ENCODE results near the gene EML4. TPM values are rescaled to one million over a fixed set of nuclear protein-coding genes. Genes with fewer than 3 reads are reported as not detected.

The EML4 gene
- total and polyA plus RNA-seq, 9 of the 15 experiments (the other 6 are each of a cell fraction or from before 2014, with no cell fraction given) = 14.7 to 48.3 (median 36.5) TPM

DNA sequence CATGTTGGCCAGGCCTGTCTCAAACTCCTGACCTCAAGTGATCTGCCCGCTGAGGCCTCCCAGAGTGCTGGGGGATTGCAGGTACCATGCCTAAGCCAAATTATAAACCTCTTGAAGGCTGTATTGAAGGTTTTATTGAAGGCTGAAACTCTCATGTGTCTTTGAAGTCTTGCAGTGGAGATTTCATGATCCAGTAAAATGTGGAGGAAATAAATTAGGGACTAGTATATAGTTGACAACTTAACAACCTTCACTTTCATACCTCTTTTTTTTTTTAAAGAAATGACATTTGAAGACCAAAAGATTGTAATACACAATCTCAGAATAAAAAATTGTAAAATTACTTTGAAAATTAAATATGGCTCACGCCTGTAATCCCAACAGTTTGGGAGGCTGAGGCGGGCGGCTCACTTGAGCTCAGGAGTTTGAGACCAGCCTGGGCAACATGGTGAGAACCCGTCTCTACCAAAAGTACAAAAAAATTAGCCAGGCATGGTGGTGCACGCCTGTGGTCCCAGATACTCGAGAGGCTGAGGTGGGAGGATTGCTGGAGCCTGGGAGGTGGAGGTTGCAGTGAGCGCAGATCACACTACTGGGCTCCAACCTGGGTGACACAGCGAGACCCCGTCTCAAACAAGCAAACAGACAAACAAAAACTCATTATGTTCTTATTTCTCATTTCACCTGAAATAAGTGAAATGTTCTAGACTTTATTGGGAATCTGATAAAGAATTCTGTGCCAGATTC is 8.0 kb downstream of the EML4 start:
- no peak overlapping the region for H3K9ac ChIP-seq (ENCODE audit: insufficient read depth in 1 of 2, low read depth in 2 of 2, low read length in 2 of 2)
- POLR2A ChIA-PET = no interaction called here
- CTCF ChIA-PET (ENCODE audit: low intra/inter-chr PET ratio) = no interaction called here
- H4K20me1 ChIP-seq (replicated peaks; ENCODE audit: control insufficient read depth, insufficient read depth, low read length) = no peaks in the 10 kb centered on the region
- no peaks in the 10 kb centered on the region for H3K4me1 ChIP-seq (replicated peaks in 1 of 2; ENCODE audit: control insufficient read depth in 2 of 2, insufficient read depth in 2 of 2, low read length in 2 of 2)
- no peaks in the 10 kb centered on the region for H3K27me3 ChIP-seq (ENCODE audit: control insufficient read depth in 2 of 2, insufficient read depth in 2 of 2, low read length in 2 of 2)
- H3K36me3 ChIP-seq (ENCODE audit: control insufficient read depth, insufficient read depth, low read length) = peaks cover 3% of the 10 kb centered on the region; the same call in 1 of the 3 replicates
- H3K4me3 ChIP-seq = no peak overlapping the region
- H3K9me3 ChIP-seq (replicated peaks; ENCODE audit: control insufficient read depth, insufficient read depth, low read depth, low read length) = no peaks in the 10 kb centered on the region
- BruUV-seq (replicated peaks) = no TSS peak
- no peak overlapping the region for H3K27ac ChIP-seq (ENCODE audit: extremely low read depth, low read depth, low read length)
- H3K9me1 ChIP-seq (ENCODE audit: control insufficient read depth, insufficient read depth, low read length) = no peaks in the 10 kb centered on the region
- TF ChIP-seq, protein P1, sequence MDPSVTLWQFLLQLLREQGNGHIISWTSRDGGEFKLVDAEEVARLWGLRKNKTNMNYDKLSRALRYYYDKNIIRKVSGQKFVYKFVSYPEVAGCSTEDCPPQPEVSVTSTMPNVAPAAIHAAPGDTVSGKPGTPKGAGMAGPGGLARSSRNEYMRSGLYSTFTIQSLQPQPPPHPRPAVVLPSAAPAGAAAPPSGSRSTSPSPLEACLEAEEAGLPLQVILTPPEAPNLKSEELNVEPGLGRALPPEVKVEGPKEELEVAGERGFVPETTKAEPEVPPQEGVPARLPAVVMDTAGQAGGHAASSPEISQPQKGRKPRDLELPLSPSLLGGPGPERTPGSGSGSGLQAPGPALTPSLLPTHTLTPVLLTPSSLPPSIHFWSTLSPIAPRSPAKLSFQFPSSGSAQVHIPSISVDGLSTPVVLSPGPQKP (CRISPR knock-in tag; IDR thresholded peaks at IDR 0.05) = no peak
- TF ChIP-seq, protein P2, sequence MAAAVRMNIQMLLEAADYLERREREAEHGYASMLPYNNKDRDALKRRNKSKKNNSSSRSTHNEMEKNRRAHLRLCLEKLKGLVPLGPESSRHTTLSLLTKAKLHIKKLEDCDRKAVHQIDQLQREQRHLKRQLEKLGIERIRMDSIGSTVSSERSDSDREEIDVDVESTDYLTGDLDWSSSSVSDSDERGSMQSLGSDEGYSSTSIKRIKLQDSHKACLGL (CRISPR knock-in tag; IDR thresholded peaks at IDR 0.05; ENCODE audit: borderline replicate concordance, poor library complexity, severe bottlenecking) = no peak
- TF ChIP-seq, protein P3, sequence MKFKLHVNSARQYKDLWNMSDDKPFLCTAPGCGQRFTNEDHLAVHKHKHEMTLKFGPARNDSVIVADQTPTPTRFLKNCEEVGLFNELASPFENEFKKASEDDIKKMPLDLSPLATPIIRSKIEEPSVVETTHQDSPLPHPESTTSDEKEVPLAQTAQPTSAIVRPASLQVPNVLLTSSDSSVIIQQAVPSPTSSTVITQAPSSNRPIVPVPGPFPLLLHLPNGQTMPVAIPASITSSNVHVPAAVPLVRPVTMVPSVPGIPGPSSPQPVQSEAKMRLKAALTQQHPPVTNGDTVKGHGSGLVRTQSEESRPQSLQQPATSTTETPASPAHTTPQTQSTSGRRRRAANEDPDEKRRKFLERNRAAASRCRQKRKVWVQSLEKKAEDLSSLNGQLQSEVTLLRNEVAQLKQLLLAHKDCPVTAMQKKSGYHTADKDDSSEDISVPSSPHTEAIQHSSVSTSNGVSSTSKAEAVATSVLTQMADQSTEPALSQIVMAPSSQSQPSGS (CRISPR knock-in tag; IDR thresholded peaks at IDR 0.05) = no peak
- no peak for TF ChIP-seq ZNF586 (CRISPR knock-in tag; conservative IDR thresholded peaks at IDR 0.05)
- TF ChIP-seq ZNF57 (CRISPR knock-in tag; IDR thresholded peaks at IDR 0.05) = no peak
- no peak for TF ChIP-seq MEF2A (IDR thresholded peaks at IDR 0.05; ENCODE audit: control insufficient read depth, low read depth, low read length)
- no peak for TF ChIP-seq ZNF830 (CRISPR knock-in tag; IDR thresholded peaks at IDR 0.05)
- no peak for TF ChIP-seq RBM15 (IDR thresholded peaks at IDR 0.05; ENCODE audit: insufficient read depth, low read length)
- H2AFZ ChIP-seq (ENCODE audit: low read depth, low read length) = no peak overlapping the region
- in situ Hi-C loops (cut with MboI) = no loop called here
- FAIRE-seq (no peak), DNase-seq (ENCODE audit: extremely low read depth in 1 of 4, low spot score in 3 of 4) (no peak), ATAC-seq (no peak)
- peaks cover 34% of the 10 kb centered on the region for H3K79me2 ChIP-seq (ENCODE audit: control insufficient read depth, insufficient read depth, low read length)
- intact Hi-C loops (cut with micrococcal nuclease) = no loop called here
- 91% methylated on average over 8 of the region's 10 CpGs for WGBS (ENCODE audit: insufficient coverage, low coverage, missing lambda C conversion rate)
- no peak overlapping the region for H3K4me2 ChIP-seq (ENCODE audit: insufficient read depth, low read length)
